Embryonic facial prominence (tissue), 1 donor: Measurements from ENCODE around the gene LAMTOR2.

Experiments used
- DNase-seq: peaks from one replicate; pipeline ENCODE4 v3.0.0-alpha.2; 2016; ENCODE audit errors: extremely low spot score

LAMTOR2 gene

GRCh38 chr1:156099282-156099681, 44.7 kb downstream of the LAMTOR2 start:
- DNase-seq = no peak

DNA sequence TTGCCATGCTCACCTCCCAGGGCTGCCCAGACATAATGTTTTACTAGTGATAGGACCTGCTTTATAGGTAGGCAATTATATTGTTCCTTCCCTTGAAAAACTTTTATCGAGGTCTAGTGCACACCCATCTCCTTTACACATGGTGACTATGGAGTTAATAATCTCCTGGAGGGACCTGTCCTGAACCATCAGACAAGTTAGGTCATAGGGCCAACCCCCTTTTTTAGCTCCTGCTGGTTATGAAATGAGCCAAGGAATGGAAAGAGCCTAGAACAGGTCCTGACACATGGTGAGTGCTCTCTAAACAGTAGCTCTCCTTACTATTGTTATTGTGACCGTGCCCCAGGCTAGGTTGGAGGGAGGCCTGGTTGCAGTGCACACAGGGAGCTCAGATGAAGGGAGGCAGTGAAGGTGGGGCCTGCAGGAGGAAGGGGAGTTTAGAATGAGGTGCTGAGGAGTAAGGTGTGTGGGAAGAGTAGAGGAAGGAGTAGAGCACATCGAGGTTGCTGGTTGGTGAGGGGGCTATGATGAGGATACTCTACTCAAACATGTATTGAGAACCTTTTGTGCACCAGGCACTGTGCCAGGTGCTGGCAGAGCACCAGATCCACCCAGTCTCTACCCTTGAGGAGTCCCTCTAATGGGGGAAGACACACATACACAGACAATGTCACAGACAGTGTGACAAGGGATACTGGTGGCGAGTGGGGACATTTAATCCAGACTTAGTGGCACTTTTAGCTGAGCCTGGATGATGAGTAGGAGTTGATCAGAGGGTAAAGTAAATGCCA, 45.8 kb downstream of the LAMTOR2 start:
- DNase-seq = no peak

DNA sequence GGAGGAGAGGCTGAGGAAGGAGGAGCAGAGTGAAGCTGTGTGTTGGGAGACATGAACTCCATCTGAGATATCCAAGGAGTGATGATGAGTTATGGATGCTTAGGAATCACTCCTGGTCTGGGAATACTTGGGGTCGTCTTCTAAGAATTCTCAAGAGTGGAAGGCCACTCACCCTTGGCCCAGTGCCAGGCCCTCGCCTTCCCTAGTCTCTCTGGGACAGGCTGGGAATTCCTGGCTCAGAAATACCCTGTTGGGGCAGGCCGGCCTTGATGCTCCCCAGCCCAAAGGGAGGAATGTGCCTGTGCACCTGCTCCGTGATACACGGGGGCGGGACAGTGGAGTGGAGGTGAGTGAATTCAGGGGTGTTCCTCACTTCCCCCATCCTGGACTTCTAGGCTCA, 47.3 kb downstream of the LAMTOR2 start:
- no peak for DNase-seq

DNA sequence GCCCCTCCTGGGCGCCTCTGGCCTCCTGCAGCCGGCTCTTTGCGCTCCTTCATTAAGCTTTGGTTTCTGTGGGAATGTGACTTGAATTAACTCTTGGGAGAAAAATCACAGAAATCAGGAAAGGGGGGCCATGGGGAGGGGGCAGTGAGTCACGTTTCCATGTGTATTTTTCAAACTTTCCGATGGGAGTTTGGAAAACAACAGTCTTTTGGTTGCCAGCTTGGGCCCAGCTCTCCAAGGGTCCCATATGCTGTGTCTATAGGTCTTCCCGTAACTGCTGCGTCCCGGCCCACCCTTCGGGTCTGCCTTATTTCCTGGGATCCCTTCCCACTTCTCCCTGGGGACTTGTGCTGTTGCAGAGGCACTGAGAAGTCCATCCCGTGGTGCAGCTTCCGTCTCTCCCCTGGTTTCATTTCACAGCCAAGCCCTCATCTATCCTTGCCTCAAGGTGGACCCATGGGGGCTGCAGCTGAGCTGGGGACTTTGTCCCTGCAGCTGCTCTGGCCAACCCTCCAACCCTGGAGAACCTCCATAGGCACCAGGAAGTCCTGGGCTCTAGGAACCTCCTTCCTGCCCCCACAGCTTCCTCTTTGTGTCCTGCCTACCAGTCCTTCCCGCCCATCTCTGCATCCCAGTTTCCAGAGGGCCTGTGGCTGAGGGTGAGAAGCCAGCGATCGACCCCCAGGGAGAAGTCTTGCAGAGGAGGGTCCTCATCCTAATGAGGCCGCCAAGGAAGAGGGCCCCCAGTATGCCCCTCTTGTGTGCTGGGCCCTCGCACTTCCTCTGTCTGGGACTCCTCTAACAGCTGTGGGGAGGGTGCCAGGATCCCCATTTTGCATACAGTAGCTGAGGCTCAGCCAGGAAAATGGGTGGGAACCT, 48.3 kb downstream of the LAMTOR2 start:
- DNase-seq = no peak

GRCh38 chr1:156103521-156103947, 49.0 kb downstream of the LAMTOR2 start:
- no peak for DNase-seq

DNA sequence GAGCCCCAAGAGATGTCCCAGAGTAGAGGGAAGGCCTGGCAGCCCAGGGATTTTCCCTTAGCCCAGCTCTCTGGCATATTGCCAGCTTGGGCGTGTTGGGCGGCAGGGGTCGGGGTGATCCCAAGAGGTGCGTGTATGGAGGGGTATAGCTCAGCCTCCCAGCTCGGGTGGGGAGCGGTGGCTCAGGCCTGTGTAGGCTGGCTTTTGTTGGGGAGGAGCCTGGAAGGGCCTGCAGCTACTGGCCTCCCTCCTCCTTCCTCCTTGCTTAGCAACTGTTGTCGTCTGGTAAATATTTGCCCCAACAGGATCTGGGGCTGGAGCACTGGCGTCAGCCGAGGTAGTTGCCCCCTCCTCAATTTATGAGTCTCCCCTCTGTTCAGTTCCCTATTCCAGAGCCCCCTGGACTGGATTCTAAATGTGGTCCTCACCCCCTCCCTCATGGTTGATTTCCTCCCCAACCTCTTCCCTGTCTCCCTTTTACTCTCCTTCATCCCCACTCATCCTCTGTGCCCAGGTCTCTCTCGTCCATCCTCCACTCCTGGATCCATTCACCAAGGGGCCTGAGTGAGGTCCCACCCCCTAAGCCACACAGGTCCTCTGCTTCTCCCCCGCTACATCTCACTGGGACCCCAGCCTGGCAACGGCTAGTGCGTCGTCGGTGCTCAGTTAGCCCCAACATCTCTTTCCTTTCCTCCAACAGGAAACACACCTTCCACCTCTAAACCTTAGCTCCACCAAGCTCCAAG, 49.7 kb downstream of the LAMTOR2 start:
- DNase-seq = peak; percentile 94

DNA sequence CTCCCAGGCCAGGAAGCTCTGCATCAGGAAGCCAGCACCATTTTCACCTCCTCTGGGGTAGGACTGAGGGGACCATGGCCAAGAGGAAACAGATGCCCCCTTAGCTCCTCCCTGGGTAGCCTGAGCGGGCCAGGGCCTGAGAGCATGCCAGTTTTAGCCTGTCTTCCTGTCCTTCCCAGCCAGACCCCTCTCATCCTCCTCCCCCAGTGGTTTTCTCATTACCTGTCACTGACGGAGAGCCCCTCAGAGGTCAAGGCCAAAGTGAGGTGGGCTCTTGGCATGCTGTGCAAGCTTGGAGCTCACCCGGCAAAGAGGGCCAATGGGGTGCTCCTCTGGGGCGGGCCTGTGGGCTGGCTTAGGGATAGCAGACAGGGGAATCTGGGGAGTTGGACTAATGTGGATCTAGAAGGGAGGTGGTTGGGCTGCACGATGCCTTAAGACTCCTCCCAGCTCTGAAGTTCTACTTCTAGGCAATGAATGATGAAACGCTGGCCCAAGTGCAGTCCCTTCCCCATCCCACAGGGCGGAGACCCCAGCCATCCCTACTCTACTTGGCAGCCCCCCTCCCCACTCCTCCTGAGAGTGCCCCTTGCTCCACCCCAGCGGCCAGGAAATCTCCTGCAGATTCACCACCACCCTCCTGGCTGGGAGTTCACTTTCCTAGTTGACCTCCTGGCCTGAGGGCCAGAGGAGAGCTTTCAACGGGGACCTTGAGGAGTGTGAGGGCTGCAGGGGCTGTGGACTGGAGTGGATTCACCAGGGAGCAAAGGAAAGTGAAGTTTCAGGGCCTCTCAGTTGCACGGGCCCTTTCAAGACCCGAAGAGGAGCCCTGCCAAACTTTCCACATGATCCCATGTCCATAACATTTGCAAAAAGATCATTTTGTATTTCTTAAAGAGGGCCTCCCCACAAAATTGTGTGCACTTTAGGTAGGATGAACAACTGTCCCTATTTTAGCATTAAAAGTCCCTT, 50.6 kb downstream of the LAMTOR2 start:
- no peak for DNase-seq

- DNase-seq = no peak
Observed at GRCh38 chr1:156106624-156107488, 52.3 kb downstream of the LAMTOR2 start.

DNA sequence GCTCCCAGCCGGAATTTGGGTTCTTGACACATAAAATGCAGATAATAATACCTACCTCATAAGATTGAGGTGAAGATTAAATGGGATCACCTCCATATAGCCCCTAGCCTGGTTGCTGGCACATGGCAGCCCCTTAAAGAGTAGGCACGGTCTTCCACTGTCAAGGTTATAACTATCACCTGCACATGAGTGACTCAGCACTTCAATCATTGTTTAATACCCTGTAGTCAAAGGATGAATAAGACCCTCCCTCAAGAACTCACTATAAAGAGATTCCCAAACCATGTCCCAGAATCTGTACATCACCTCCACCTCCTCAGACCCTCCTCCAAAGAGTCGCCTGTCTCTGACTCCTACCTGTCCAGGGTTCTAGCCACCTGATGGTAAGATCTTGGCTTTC, 53.5 kb downstream of the LAMTOR2 start:
- no peak for DNase-seq
